HG03095 (cell line): ENCODE measurements around the gene MORC3.
A peak's percentile ranks its signal among the peaks of the same experiment; 100 is the strongest.
"Not testable (repeated sequence)": the region's sequence is repeated elsewhere in the genome, so short reads cannot be mapped to it uniquely, and the experiment has no call there.

Source experiments
- ATAC-seq: cut with Tn5 transposase; IDR thresholded peaks from one replicate; pipeline ENCODE4 v1.9.1; 2021; ENCODE audit warnings: moderate library complexity; ENCODE audit not compliant: unreplicated experiment

Gene MORC3, protein sequence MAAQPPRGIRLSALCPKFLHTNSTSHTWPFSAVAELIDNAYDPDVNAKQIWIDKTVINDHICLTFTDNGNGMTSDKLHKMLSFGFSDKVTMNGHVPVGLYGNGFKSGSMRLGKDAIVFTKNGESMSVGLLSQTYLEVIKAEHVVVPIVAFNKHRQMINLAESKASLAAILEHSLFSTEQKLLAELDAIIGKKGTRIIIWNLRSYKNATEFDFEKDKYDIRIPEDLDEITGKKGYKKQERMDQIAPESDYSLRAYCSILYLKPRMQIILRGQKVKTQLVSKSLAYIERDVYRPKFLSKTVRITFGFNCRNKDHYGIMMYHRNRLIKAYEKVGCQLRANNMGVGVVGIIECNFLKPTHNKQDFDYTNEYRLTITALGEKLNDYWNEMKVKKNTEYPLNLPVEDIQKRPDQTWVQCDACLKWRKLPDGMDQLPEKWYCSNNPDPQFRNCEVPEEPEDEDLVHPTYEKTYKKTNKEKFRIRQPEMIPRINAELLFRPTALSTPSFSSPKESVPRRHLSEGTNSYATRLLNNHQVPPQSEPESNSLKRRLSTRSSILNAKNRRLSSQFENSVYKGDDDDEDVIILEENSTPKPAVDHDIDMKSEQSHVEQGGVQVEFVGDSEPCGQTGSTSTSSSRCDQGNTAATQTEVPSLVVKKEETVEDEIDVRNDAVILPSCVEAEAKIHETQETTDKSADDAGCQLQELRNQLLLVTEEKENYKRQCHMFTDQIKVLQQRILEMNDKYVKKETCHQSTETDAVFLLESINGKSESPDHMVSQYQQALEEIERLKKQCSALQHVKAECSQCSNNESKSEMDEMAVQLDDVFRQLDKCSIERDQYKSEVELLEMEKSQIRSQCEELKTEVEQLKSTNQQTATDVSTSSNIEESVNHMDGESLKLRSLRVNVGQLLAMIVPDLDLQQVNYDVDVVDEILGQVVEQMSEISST

DNA sequence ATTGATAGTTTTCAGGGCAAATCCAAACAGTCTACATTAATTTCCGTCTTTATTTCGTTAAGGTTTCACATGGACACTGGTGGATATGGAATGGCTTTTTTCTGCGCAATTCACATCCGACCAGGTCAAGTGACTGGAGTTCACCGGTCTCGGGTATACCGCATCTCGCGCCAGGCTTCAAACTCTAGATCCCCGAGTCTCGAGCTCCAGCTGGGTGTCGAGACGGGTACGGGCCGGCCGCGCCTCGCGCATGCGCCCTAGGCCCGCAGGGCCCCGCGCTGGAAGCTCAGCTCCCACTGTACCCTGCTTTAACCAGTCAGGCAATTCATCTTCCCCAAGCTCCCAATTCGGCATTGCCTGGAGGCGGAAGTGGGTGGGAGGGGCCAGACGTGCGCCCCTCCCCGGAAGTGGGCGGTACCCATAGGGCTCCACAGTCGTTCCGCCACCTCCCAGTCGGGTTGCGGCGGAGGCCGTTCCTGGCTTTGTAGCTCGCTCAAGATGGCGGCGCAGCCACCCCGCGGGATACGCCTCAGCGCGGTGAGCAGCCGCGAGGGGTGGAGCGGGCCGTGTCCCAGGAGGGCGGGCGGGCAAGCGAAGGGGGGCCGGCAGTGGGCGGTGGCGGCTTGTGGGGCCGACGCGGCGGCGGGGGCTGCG is at the start of gene MORC3:
TSS of gene MORC3 (plus strand) at position 431 of the 654 bp plus-strand sequence. CDS start at position 499, 68 bp downstream.
- peak; percentile 90 for ATAC-seq

DNA sequence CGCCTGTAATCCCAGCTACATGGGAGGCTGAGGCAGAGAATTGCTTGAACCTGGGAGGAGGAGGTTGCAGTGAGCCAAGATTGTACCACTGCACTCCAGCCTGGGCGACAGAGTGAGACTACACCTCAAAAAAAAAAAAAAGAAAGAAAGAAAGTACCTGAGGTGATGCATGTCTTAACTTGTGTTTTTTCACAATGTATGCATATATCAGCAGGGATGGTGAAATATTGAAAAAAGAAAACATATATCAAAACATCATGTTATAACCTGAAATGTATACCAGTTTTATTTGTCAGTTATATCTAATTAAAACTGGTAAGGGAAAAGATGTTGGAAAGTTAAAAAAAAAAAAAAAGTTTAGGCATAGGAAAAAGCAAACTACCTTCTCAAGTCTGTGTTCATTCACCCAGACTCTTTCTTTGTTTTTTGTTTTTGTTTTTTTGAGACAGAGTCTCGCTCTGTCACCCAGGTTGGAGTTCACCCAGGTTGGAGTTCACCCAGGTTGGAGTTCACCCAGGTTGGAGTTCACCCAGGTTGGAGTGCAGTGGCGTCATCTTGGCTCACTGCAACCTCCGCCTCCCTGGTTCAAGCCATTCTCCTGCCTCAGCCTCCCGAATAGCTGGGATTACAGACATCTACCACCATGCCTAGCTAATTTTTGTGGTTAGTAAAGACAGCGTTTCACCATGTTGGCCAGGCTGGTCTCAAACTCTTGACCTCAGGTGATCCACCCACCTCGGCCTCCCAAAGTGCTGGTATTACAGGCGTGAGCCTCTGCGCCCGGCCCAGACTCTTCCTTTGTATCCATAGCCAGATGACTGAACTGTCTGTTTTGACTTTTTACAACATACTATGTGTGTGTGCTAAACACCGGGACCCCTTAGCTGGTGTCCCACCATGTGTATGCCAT is 49.0 kb upstream of the MORC3 start:
- ATAC-seq: not testable (repeated sequence)

DNA sequence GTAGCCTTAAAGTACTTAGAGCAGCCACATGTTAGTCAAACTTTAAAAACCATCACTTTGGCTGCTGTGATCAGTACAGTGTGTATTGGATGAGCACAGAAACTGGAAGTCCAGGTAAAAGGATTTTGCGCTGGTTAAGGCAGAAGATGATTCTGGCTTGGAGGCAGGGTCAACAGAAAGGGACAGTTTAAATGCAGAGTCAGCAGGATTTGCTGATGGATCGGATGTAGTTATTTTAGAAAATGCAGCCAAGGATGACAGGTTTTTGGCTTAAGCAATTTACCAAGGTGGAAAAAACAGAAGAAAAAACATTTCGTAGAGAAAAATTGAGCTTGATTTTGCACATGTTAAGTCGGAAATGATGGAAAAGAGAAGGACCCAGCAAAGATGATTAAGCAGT is 45.9 kb upstream of the MORC3 start:
- no peak for ATAC-seq

DNA sequence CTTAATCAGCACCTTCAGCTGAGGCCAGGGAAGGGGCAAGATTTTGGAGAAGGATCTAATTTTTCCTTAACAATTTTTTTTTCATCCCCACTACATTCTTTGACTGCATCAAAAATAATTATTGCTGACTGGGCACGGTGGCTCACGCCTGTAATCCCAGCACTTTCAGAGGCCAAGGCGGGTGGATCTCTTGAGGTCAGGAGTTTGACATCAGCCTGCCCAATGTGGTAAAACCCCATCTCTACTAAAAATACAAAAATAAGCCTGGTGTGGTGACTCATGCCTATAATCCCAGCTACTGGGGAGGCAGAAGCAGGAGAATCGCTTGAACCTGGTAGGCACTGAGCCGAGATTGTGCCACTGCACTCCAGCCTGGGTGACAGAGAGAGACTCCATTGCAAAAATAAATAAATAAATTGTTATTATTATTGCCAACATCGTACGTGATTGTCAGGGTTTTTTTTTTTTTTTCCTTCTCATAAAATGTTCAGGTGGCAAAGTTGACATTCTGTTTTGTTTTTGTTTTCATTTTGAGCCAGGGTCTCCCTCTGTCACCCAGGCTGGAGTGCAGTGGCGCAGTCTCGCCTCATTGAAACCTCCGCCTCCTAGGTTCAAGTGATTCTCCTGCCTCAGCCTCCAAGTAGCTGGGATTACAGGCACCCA is 37.3 kb upstream of the MORC3 start:
- no peak for ATAC-seq

GRCh38 chr21:36283231-36283622 is 36.8 kb upstream of the MORC3 start:
- ATAC-seq: not testable (repeated sequence)

DNA sequence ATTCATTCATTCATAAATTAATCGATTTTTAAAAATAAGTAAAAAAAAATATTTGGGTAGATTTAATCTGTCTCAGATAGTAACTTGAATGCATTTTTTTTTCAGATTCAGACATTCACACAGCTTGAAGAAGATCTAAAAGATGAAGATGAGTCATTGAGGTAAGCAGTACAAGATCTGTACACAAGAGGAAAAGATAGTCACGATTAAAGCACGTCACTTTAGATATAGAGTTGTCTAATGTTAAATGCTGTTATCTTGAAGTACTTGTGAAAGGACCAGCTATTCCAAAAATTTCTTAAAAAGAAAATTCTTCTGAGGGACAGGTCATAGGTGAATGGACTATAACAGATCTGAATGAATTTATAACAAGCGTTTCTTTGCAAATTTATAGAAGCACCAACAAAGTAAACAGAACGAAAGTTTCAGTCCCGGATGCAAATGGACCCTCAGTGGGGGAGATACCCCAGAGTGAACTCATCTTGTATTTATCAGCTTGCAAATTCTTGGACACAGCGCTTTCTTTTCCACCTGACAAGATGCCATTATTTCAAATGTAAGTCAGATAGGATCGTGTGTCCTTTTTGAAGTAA is 31.2 kb upstream of the MORC3 start:
- peak; percentile 8 for ATAC-seq

GRCh38 chr21:36291509-36291908 is 28.5 kb upstream of the MORC3 start:
- no peak for ATAC-seq

DNA sequence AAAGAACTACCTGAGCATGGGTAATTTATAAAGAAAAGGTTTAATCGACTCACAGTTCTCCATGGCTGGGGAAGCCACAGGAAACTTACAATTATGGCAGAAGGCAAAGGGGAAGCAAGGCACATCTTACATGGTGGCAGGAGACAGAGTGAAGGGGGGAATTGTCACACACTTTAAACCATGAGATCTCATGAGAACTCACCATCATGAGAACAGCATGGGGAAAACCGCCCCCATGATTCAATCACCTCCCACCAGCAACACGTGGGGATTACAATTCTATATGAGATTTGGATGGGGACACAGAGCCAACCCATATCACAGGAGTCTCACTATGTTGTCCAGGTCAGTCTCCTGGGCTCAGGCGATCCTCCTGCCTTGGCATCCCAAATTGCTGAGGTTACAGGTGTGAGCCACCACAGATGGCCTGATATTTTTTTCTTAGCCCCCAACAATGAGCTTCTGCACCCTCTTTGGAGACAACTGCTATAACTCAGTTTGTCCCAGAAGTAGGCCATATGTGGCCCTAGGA is 22.5 kb upstream of the MORC3 start:
- ATAC-seq: no peak

DNA sequence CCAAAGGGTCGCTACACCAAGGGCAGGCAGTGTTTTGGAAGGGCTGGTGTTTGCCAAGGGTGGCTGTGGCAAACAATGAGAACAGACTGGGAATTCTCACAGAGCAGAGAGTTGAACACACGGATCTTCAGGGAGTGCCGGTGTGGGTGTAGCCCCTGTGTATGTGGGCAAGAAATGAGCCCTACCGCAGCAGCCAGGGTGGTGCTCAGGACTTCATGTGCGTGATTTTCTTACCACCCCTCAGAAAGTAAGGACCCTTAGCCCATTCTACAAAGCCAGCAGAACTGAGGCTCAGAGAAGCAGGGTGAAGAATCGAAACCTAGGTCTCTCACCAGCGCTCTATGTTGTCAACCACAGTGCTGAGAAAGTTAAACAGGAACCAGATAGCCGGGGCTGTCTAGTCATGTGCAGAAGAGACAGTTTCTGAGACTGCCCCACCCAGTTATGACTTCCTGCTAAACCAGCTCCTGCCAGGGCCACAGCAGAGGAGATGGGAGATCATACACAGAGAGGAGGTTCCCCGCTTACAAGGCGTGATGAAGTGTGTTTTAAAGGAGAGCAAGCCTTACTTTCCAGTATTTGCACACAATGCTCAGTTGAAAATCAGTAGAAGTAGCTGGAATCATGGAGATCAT is 21.9 kb upstream of the MORC3 start:
- ATAC-seq: peak; percentile 97

GRCh38 chr21:36306872-36307534 is 13.0 kb upstream of the MORC3 start:
- ATAC-seq: no peak

- ATAC-seq: peak; percentile 90
These were observed 10.0 kb upstream of the MORC3 start for GRCh38 chr21:36310016-36310415.

- not testable (repeated sequence) for ATAC-seq
These were observed 6.6 kb upstream of the MORC3 start for GRCh38 chr21:36313446-36313845.

- not testable (repeated sequence) for ATAC-seq
These were observed 4.0 kb upstream of the MORC3 start for GRCh38 chr21:36316045-36316444.

- no peak for ATAC-seq
These were observed 3.0 kb upstream of the MORC3 start for GRCh38 chr21:36316872-36317484.

GRCh38 chr21:36319406-36319766 is 611 bp upstream of the MORC3 start:
- not testable (repeated sequence) for ATAC-seq

DNA sequence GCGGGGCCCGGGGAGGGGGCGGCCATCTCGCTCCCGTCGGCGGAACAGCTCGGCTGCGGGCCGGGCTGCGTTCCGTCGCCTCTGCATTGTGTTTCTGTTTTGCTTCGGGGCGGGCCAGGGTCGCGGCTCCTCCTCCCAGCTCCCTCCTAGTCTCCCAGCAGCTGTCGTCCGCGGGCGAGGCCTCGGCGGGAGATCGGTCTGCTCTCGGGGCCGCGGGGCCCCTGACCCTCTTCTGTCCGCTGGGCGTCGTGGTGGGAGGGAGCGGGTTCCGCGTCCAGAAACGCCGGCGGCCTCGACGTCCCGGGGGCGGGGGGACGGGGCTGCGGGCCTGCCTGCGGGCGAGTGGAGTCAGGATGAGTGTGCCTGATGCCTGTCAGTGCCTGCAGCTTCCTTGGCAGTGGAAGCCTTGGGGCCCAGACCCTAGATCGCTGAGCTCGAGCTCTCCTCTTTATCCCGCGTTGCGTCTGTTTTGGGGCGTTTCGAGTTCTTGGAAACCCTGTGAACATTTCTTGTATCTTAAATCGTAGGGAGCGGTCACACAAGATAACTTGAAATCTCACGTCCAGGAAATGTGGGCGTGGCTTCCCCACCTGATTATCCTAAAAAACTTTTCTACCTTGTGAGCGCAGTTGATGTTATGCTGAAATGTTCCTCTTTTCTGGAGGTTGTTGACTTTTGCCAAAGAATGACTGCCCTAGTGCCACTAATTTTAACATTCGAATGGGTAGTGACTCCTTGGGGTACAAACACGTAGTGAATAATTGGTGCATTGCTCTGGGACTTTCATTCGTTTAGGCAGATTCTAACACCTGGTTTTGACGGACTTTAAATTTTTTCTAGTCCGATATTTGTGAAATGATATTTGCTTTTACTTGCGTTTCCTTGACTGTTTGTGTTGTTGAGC is 676 bp downstream of the MORC3 start:
- ATAC-seq: peak; percentile 33
